ENCODE measurements around the gene UPB1.
"Not testable (repeated sequence)": the region's sequence is repeated elsewhere in the genome, so short reads cannot be mapped to it uniquely, and the experiment has no call there.

UPB1 gene

GRCh38 chr22:24489434-24489833 is 5.7 kb upstream of the UPB1 start:
- H3K9me3 ChIP-seq (ENCODE audit: control insufficient read depth, insufficient read depth, low read length); H3K4me1 ChIP-seq (ENCODE audit: insufficient read depth, low read length); H3K9ac ChIP-seq (ENCODE audit: low read depth, low read length); H3K36me3 ChIP-seq (ENCODE audit: insufficient read depth, low read length): not testable (repeated sequence)

GRCh38 chr22:24492391-24492790 is 2.7 kb upstream of the UPB1 start:
- Histone ChIP-seq H3K9me3 (ENCODE audit: control insufficient read depth, insufficient read depth, low read length) (no peaks in the 10 kb centered on the region), H3K9ac (ENCODE audit: low read depth, low read length) (no peak overlapping the region), H3K4me1 (ENCODE audit: insufficient read depth, low read length) (no peaks in the 10 kb centered on the region; the same call in 1 of the 2 replicates), H3K36me3 (ENCODE audit: insufficient read depth, low read length) (no peaks in the 10 kb centered on the region)

GRCh38 chr22:24494167-24494527 is 985 bp upstream of the UPB1 start:
- Histone ChIP-seq H3K4me1 (ENCODE audit: insufficient read depth, low read length) (no peaks in the 10 kb centered on the region; the same call in 1 of the 2 replicates), H3K9ac (ENCODE audit: low read depth, low read length) (peak overlapping the region; percentile 66; the same call in 1 of the 2 replicates)

GRCh38 chr22:24495365-24495675 is 188 bp downstream of the UPB1 start:
- H3K36me3 ChIP-seq (ENCODE audit: insufficient read depth, low read length), result no peaks in the 10 kb centered on the region
- no peaks in the 10 kb centered on the region; the same call in 1 of the 2 replicates for H3K4me1 ChIP-seq (ENCODE audit: insufficient read depth, low read length)
- no peak overlapping the region for H3K9ac ChIP-seq (ENCODE audit: low read depth, low read length)
- H3K9me3 ChIP-seq (ENCODE audit: control insufficient read depth, insufficient read depth, low read length), result no peaks in the 10 kb centered on the region

More at GRCh38 chr22:24494167-24494527, 985 bp upstream of the UPB1 start:
- Histone ChIP-seq H3K9me3 (ENCODE audit: control insufficient read depth, insufficient read depth, low read length) (no peaks in the 10 kb centered on the region), H3K36me3 (ENCODE audit: insufficient read depth, low read length) (no peaks in the 10 kb centered on the region)

GRCh38 chr22:24496234-24496633 is 1.1 kb downstream of the UPB1 start:
- Histone ChIP-seq H3K4me1 (ENCODE audit: insufficient read depth, low read length) (no peaks in the 10 kb centered on the region; the same call in 1 of the 2 replicates), H3K9me3 (ENCODE audit: control insufficient read depth, insufficient read depth, low read length) (no peaks in the 10 kb centered on the region), H3K9ac (ENCODE audit: low read depth, low read length) (no peak overlapping the region), H3K36me3 (ENCODE audit: insufficient read depth, low read length) (no peaks in the 10 kb centered on the region)

DNA sequence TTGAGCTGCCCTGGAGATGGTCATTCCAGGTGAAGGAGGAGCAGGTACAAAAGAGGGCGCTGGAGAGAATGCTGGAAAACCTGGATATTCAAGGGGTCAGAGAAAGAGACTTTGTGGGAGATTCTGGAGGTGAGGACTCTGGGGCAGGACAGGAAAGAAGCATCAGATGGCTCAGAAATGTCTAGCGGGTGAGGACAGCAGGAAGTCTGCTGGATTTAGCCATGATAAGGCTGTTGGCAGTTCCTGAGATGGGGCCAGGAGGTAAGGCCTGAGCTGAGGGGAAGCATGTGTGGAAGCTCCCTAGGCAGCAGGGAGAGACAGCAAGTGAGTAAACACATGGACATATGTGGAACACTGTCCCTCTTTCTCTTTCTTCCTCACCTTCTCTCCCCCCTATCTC is 1.5 kb downstream of the UPB1 start:
- no peaks in the 10 kb centered on the region; the same call in 1 of the 2 replicates for H3K4me1 ChIP-seq (ENCODE audit: insufficient read depth, low read length)
- no peaks in the 10 kb centered on the region for H3K36me3 ChIP-seq (ENCODE audit: insufficient read depth, low read length)
- no peak overlapping the region for H3K9ac ChIP-seq (ENCODE audit: low read depth, low read length)
- no peaks in the 10 kb centered on the region for H3K9me3 ChIP-seq (ENCODE audit: control insufficient read depth, insufficient read depth, low read length)

DNA sequence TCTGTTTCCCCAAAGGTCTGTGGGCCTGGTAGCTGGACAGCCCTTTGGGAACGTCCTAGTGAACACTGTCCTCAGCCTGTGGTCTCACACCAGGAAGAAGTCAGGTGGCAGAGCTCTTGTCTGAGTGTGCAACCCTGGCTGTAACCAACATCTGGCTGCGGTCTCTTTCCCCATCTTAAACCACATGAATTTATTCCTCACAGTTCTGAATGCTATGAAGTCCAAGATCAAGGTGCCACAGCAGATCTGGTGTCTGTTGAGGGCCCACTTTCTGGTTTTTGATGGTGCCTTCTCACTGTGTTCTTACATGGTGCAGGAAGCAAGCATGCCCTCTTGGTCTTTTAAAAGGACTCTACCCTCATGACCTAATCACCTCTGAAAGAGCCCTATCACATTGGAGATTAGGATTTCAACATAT is 2.7 kb downstream of the UPB1 start:
- peaks cover 3% of the 10 kb centered on the region for H3K4me1 ChIP-seq (ENCODE audit: insufficient read depth, low read length)
- H3K36me3 ChIP-seq (ENCODE audit: insufficient read depth, low read length), result no peaks in the 10 kb centered on the region
- H3K9me3 ChIP-seq (ENCODE audit: control insufficient read depth, insufficient read depth, low read length), result no peaks in the 10 kb centered on the region
- no peak overlapping the region for H3K9ac ChIP-seq (ENCODE audit: low read depth, low read length)

DNA sequence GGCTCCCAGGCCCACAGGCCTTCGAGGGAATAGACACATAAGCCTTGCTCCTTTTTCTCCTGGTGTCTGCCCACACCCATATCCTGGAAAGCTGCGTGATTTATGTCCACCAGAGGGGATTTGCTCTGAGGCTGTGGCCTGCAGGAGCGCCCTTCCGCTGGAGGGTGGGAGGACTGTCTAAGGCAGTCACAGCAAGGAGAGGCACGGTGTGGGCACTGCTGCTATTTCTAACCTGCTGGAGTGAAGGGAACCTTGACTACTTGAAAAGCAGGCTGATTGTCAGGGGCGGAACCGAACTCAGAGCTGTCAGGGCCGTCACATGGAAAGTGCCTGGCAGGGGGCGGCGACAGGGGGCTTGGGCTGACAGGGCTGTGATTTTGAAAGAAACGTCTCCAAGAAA is 3.7 kb downstream of the UPB1 start:
- Histone ChIP-seq H3K36me3 (ENCODE audit: insufficient read depth, low read length) (no peaks in the 10 kb centered on the region), H3K4me1 (ENCODE audit: insufficient read depth, low read length) (peaks cover 3% of the 10 kb centered on the region), H3K9me3 (ENCODE audit: control insufficient read depth, insufficient read depth, low read length) (no peaks in the 10 kb centered on the region), H3K9ac (ENCODE audit: low read depth, low read length) (no peak overlapping the region)

DNA sequence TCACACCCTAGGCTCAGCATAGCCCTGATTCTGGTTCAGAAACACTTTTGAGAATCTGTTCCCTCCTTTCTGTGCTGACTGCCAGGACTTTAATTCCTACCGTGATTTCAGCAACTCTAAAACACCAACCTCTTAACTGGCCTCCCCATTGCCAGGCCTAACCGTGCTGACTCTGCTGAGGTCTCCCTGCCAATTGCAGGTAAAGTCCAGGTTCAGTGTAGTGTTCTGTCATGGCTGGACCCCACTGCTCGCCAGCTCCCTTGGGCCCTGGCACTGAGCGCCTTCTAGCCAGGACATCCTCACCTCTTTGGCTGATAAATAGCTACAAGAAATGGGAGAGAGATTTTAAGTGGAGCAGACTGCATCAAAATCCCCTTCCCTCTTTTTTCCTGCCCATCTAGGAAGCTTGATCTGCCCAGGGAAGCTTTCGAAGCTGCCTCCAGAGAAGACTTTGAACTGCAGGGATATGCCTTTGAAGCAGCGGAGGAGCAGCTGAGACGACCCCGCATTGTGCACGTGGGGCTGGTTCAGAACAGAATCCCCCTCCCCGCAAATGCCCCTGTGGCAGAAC is 4.7 kb downstream of the UPB1 start:
- Histone ChIP-seq H3K9ac (ENCODE audit: low read depth, low read length) (no peak overlapping the region), H3K36me3 (ENCODE audit: insufficient read depth, low read length) (no peaks in the 10 kb centered on the region), H3K4me1 (ENCODE audit: insufficient read depth, low read length) (peaks cover 3% of the 10 kb centered on the region), H3K9me3 (ENCODE audit: control insufficient read depth, insufficient read depth, low read length) (no peaks in the 10 kb centered on the region)

GRCh38 chr22:24500277-24500820 is 5.2 kb downstream of the UPB1 start:
- no peak overlapping the region for H3K9ac ChIP-seq (ENCODE audit: low read depth, low read length)
- H3K36me3 ChIP-seq (ENCODE audit: insufficient read depth, low read length), result no peaks in the 10 kb centered on the region
- H3K9me3 ChIP-seq (ENCODE audit: control insufficient read depth, insufficient read depth, low read length), result no peaks in the 10 kb centered on the region
- peaks cover 3% of the 10 kb centered on the region for H3K4me1 ChIP-seq (ENCODE audit: insufficient read depth, low read length)

- Histone ChIP-seq H3K4me1 (ENCODE audit: insufficient read depth, low read length) (peaks cover 7% of the 10 kb centered on the region), H3K9me3 (ENCODE audit: control insufficient read depth, insufficient read depth, low read length) (no peaks in the 10 kb centered on the region), H3K9ac (ENCODE audit: low read depth, low read length) (no peak overlapping the region), H3K36me3 (ENCODE audit: insufficient read depth, low read length) (no peaks in the 10 kb centered on the region)
Observed at GRCh38 chr22:24501301-24502005, 6.3 kb downstream of the UPB1 start.

- Histone ChIP-seq H3K4me1 (ENCODE audit: insufficient read depth, low read length) (peaks cover 12% of the 10 kb centered on the region), H3K36me3 (ENCODE audit: insufficient read depth, low read length) (no peaks in the 10 kb centered on the region), H3K9ac (ENCODE audit: low read depth, low read length) (no peak overlapping the region), H3K9me3 (ENCODE audit: control insufficient read depth, insufficient read depth, low read length) (no peaks in the 10 kb centered on the region)
Observed at GRCh38 chr22:24502034-24502433, 6.9 kb downstream of the UPB1 start.

GRCh38 chr22:24502541-24502940 is 7.4 kb downstream of the UPB1 start:
- no peak overlapping the region for H3K9ac ChIP-seq (ENCODE audit: low read depth, low read length)
- H3K4me1 ChIP-seq (ENCODE audit: insufficient read depth, low read length), result peaks cover 14% of the 10 kb centered on the region
- no peaks in the 10 kb centered on the region for H3K9me3 ChIP-seq (ENCODE audit: control insufficient read depth, insufficient read depth, low read length)
- no peaks in the 10 kb centered on the region for H3K36me3 ChIP-seq (ENCODE audit: insufficient read depth, low read length)

GRCh38 chr22:24503137-24503842 is 8.2 kb downstream of the UPB1 start:
- H3K4me1 ChIP-seq (ENCODE audit: insufficient read depth, low read length), result peaks cover 14% of the 10 kb centered on the region
- no peaks in the 10 kb centered on the region for H3K9me3 ChIP-seq (ENCODE audit: control insufficient read depth, insufficient read depth, low read length)
- H3K36me3 ChIP-seq (ENCODE audit: insufficient read depth, low read length), result no peaks in the 10 kb centered on the region
- no peak overlapping the region for H3K9ac ChIP-seq (ENCODE audit: low read depth, low read length)
